ENCODE measurements around the gene CACNG4. TPM values are rescaled to one million over a fixed set of nuclear protein-coding genes. Genes with fewer than 3 reads are reported as not detected.

CACNG4 gene
- total RNA-seq, 8 experiments from 2014 or later, result 0.15 to 64.0 (median 32.7) TPM

- H3K27ac ChIP-seq, result no peak overlapping the region
- H3K4me3 ChIP-seq, result no peak overlapping the region
- ATAC-seq (replicated peaks in 6 of 8), result no peak
- 0 to 100% (median 43%) methylated on average over 1 to 7 of the region's 7 CpGs; no CpG with 5 or more reads in 3 of the 10 experiments for WGBS, 10 experiments
- peaks cover 0 to 8% of the 10 kb centered on the region in 2 donors for H3K4me1 ChIP-seq (replicated peaks in 1 of 2)
- in situ Hi-C loops (cut with MboI; ENCODE audit: low pct_unique_long_range_greater_than_20kb in 2 of 9, low sequenced_read_pairs in 9 of 9, unreplicated experiment in 9 of 9), result no loop called here
These were observed 31.4 kb downstream of the CACNG4 start for GRCh38 chr17:66995944-66996343.

- ATAC-seq (replicated peaks in 6 of 8), result no peak
- 20 to 97% (median 88%) methylated on average over 1 to 5 of the region's 5 CpGs; no CpG with 5 or more reads in 4 of the 10 experiments for WGBS, 10 experiments
- in situ Hi-C loops (cut with MboI; ENCODE audit: low pct_unique_long_range_greater_than_20kb in 2 of 9, low sequenced_read_pairs in 9 of 9, unreplicated experiment in 9 of 9), result no loop called here
- Histone ChIP-seq H3K27ac (no peak overlapping the region), H3K4me1 (replicated peaks in 1 of 2) (peaks cover 0 to 8% of the 10 kb centered on the region in 2 donors), H3K4me3 (no peak overlapping the region)
These were observed 32.4 kb downstream of the CACNG4 start for GRCh38 chr17:66996926-66997325.

GRCh38 chr17:67003231-67003630 lies 38.7 kb downstream of the CACNG4 start:
- 38 to 83% (median 77%) methylated on average over 1 to 2 of the region's 2 CpGs; no CpG with 5 or more reads in 5 of the 10 experiments for WGBS, 10 experiments
- no peak for ATAC-seq (replicated peaks in 6 of 8)
- Histone ChIP-seq H3K4me3 (no peak overlapping the region), H3K4me1 (replicated peaks in 1 of 2) (no peaks in the 10 kb centered on the region), H3K27ac (no peak overlapping the region)
- in situ Hi-C loops (cut with MboI; ENCODE audit: low pct_unique_long_range_greater_than_20kb in 2 of 9, low sequenced_read_pairs in 9 of 9, unreplicated experiment in 9 of 9), result no loop called here

GRCh38 chr17:67004181-67004580 lies 39.7 kb downstream of the CACNG4 start:
- in situ Hi-C loops (cut with MboI; ENCODE audit: low pct_unique_long_range_greater_than_20kb in 2 of 9, low sequenced_read_pairs in 9 of 9, unreplicated experiment in 9 of 9), result no loop called here
- Histone ChIP-seq H3K27ac (no peak overlapping the region), H3K4me1 (replicated peaks in 1 of 2) (no peaks in the 10 kb centered on the region), H3K4me3 (no peak overlapping the region)
- ATAC-seq (replicated peaks in 6 of 8), result no peak
- 3 to 93% (median 88%) methylated on average over 2 to 7 of the region's 11 CpGs; no CpG with 5 or more reads in 2 of the 10 experiments for WGBS, 10 experiments

GRCh38 chr17:67007266-67007665 lies 42.8 kb downstream of the CACNG4 start:
- 0 to 100% (median 76%) methylated on average over 1 to 6 of the region's 6 CpGs; no CpG with 5 or more reads in 2 of the 10 experiments for WGBS, 10 experiments
- ATAC-seq (replicated peaks in 6 of 8), result no peak
- Histone ChIP-seq H3K4me1 (replicated peaks in 1 of 2) (peaks cover under 1 to 2% of the 10 kb centered on the region in 2 donors), H3K4me3 (no peak overlapping the region), H3K27ac (no peak overlapping the region)
- in situ Hi-C loops (cut with MboI; ENCODE audit: low pct_unique_long_range_greater_than_20kb in 2 of 9, low sequenced_read_pairs in 9 of 9, unreplicated experiment in 9 of 9), result no loop called here

GRCh38 chr17:67008101-67008500 lies 43.6 kb downstream of the CACNG4 start:
- ATAC-seq (replicated peaks in 6 of 8), result no peak
- 0 to 100% (median 88%) methylated on average over 1 to 4 of the region's 6 CpGs; no CpG with 5 or more reads in 3 of the 10 experiments for WGBS, 10 experiments
- peaks cover 8% of the 10 kb centered on the region in 2 donors for H3K4me1 ChIP-seq (replicated peaks in 1 of 2)
- no peak overlapping the region for H3K27ac ChIP-seq
- in situ Hi-C loops (cut with MboI; ENCODE audit: low pct_unique_long_range_greater_than_20kb in 2 of 9, low sequenced_read_pairs in 9 of 9, unreplicated experiment in 9 of 9), result no loop called here
- H3K4me3 ChIP-seq, result no peak overlapping the region

- Histone ChIP-seq H3K27ac (no peak overlapping the region), H3K4me1 (replicated peaks in 1 of 2) (peaks cover 8% of the 10 kb centered on the region in 2 donors), H3K4me3 (no peak overlapping the region)
- in situ Hi-C loops (cut with MboI; ENCODE audit: low pct_unique_long_range_greater_than_20kb in 2 of 9, low sequenced_read_pairs in 9 of 9, unreplicated experiment in 9 of 9), result no loop called here
- no peak for ATAC-seq (replicated peaks in 6 of 8)
- WGBS, 10 experiments, result 46 to 100% (median 84%) methylated on average over 1 to 5 of the region's 9 CpGs; no CpG with 5 or more reads in 4 of the 10 experiments
These were observed 47.1 kb downstream of the CACNG4 start for GRCh38 chr17:67011527-67012175.

- Histone ChIP-seq H3K4me1 (replicated peaks in 1 of 2) (peaks cover 25 to 27% of the 10 kb centered on the region in 2 donors), H3K27ac (peak overlapping the region in 1 of 2 donors; percentile 36), H3K4me3 (no peak overlapping the region)
- in situ Hi-C loops (cut with MboI; ENCODE audit: low pct_unique_long_range_greater_than_20kb in 2 of 9, low sequenced_read_pairs in 9 of 9, unreplicated experiment in 9 of 9), result no loop called here
- 73 to 100% (median 88%) methylated on average over 1 to 8 of the region's 8 CpGs; no CpG with 5 or more reads in 2 of the 10 experiments for WGBS, 10 experiments
- peak in 1 of 8 experiments; percentile 33 for ATAC-seq (replicated peaks in 6 of 8)
These were observed 49.4 kb downstream of the CACNG4 start for GRCh38 chr17:67013891-67014290.

- H3K4me1 ChIP-seq (replicated peaks in 1 of 2), result peaks cover 35 to 36% of the 10 kb centered on the region in 2 donors
- no peak overlapping the region for H3K4me3 ChIP-seq
- no peak for ATAC-seq (replicated peaks in 6 of 8)
- WGBS, 10 experiments, result 50 to 100% (median 80%) methylated on average over 2 to 7 of the region's 11 CpGs; no CpG with 5 or more reads in 1 of the 10 experiments
- in situ Hi-C loops (cut with MboI; ENCODE audit: low pct_unique_long_range_greater_than_20kb in 2 of 9, low sequenced_read_pairs in 9 of 9, unreplicated experiment in 9 of 9), result no loop called here
- no peak overlapping the region for H3K27ac ChIP-seq
These were observed 50.5 kb downstream of the CACNG4 start for GRCh38 chr17:67015001-67015400.

- in situ Hi-C loops (cut with MboI; ENCODE audit: low pct_unique_long_range_greater_than_20kb in 2 of 9, low sequenced_read_pairs in 9 of 9, unreplicated experiment in 9 of 9), result no loop called here
- WGBS, 10 experiments, result 50 to 100% (median 82%) methylated on average over 1 to 2 of the region's 17 CpGs; no CpG with 5 or more reads in 6 of the 10 experiments
- Histone ChIP-seq H3K27ac (no peak overlapping the region), H3K4me3 (no peak overlapping the region), H3K4me1 (replicated peaks in 1 of 2) (peaks cover 36 to 39% of the 10 kb centered on the region in 2 donors)
- ATAC-seq (replicated peaks in 6 of 8), result no peak
These were observed 51.7 kb downstream of the CACNG4 start for GRCh38 chr17:67016039-67016762.

GRCh38 chr17:67017910-67018309 lies 53.4 kb downstream of the CACNG4 start:
- 50 to 80% (median 57%) methylated on average over 1 to 6 of the region's 14 CpGs; no CpG with 5 or more reads in 6 of the 10 experiments for WGBS, 10 experiments
- in situ Hi-C loops (cut with MboI; ENCODE audit: low pct_unique_long_range_greater_than_20kb in 2 of 9, low sequenced_read_pairs in 9 of 9, unreplicated experiment in 9 of 9), result no loop called here
- ATAC-seq (replicated peaks in 6 of 8), result peak in 5 of 8 experiments; percentile 30 to 50 (median 41)
- Histone ChIP-seq H3K4me3 (no peak overlapping the region), H3K27ac (peak overlapping the region; percentile 69 to 73), H3K4me1 (replicated peaks in 1 of 2) (peaks cover 28 to 32% of the 10 kb centered on the region in 2 donors)

- Histone ChIP-seq H3K27ac (peak overlapping the region; percentile 69 to 73), H3K4me3 (no peak overlapping the region), H3K4me1 (replicated peaks in 1 of 2) (peaks cover 27 to 31% of the 10 kb centered on the region in 2 donors)
- peak; percentile 56 to 87 (median 77) for ATAC-seq (replicated peaks in 6 of 8)
- 24 to 85% (median 58%) methylated on average over 1 to 5 of the region's 12 CpGs; no CpG with 5 or more reads in 4 of the 10 experiments for WGBS, 10 experiments
- in situ Hi-C loops (cut with MboI; ENCODE audit: low pct_unique_long_range_greater_than_20kb in 2 of 9, low sequenced_read_pairs in 9 of 9, unreplicated experiment in 9 of 9), result no loop called here
These were observed 54.2 kb downstream of the CACNG4 start for GRCh38 chr17:67018471-67019434.

Data from motor neuron (in vitro differentiated cells).